RWPE1 (cell line): Measurements from ENCODE around the gene TSEN2.

Experiments
- CTCF ChIA-PET: fragments of 350-600 bp; sonication (Branson Sonifier 250); formaldehyde crosslinking; extraction: SDS; loops from one replicate; lab custom pipeline; 2021; lab: Yijun Ruan, JAX
- POLR2A ChIA-PET: fragments of 400-600 bp; formaldehyde crosslinking; extraction: SDS; loops from one replicate; lab custom pipeline; 2020; ENCODE audit warnings: antibody characterized with exemption; ENCODE audit not compliant: low non-redundant PET; lab: Yijun Ruan, JAX
- DNase-seq: peaks from one replicate; pipeline ENCODE4 v3.0.0; 2012; ENCODE audit warnings: low spot score
- H3K27ac ChIP-seq: fragments of 450-650 bp; 2 replicates; pipeline ENCODE4 v1.5.1; 2017
- TF ChIP-seq, protein P1 (sequence below): fragments of 450-650 bp; conservative IDR thresholded peaks from 2 replicates; pipeline ENCODE4 v1.5.1; 2017; ENCODE audit warnings: low read depth, mild to moderate bottlenecking

Gene TSEN2

GRCh38 chr3:12484198-12484982, at the start of gene TSEN2:
Gene TSEN2 (plus strand): TSS chr3:12484480. CDS start chr3:12489801, 5,321 bp downstream.
- ChIA-PET CTCF (interaction anchor here (0.6 to 0.7 kb wide), 4 partner anchors 11 to 1257 kb away, joined by 3 read pairs; no protein-coding TSS in a partner anchor), POLR2A (interaction anchor here (0.6 to 1.0 kb wide), 2 partner anchors 24 to 72 kb away, joined by 3 read pairs; partner anchors contain the start of gene MKRN2)
- DNase-seq, result peak; percentile 98
- peak within 1 kb of the TSS; percentile 75 for H3K27ac ChIP-seq
- TF ChIP-seq, protein P1, sequence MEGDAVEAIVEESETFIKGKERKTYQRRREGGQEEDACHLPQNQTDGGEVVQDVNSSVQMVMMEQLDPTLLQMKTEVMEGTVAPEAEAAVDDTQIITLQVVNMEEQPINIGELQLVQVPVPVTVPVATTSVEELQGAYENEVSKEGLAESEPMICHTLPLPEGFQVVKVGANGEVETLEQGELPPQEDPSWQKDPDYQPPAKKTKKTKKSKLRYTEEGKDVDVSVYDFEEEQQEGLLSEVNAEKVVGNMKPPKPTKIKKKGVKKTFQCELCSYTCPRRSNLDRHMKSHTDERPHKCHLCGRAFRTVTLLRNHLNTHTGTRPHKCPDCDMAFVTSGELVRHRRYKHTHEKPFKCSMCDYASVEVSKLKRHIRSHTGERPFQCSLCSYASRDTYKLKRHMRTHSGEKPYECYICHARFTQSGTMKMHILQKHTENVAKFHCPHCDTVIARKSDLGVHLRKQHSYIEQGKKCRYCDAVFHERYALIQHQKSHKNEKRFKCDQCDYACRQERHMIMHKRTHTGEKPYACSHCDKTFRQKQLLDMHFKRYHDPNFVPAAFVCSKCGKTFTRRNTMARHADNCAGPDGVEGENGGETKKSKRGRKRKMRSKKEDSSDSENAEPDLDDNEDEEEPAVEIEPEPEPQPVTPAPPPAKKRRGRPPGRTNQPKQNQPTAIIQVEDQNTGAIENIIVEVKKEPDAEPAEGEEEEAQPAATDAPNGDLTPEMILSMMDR, result 0 out of 2 replicates have a peak, but pooled peaks have one; percentile 19

GRCh38 chr3:12436514-12437220, 47.6 kb upstream of the TSEN2 start:
- H3K27ac ChIP-seq, result no peak overlapping the region
- ChIA-PET POLR2A (no interaction called here), CTCF (no interaction called here)
- TF ChIP-seq, protein P1, result no peak
- no peak for DNase-seq

- H3K27ac ChIP-seq, result no peak overlapping the region
- DNase-seq, result no peak
- ChIA-PET CTCF (no interaction called here), POLR2A (no interaction called here)
- TF ChIP-seq, protein P1, result no peak
Observed at GRCh38 chr3:12437221-12437605, 47.1 kb upstream of the TSEN2 start.

DNA sequence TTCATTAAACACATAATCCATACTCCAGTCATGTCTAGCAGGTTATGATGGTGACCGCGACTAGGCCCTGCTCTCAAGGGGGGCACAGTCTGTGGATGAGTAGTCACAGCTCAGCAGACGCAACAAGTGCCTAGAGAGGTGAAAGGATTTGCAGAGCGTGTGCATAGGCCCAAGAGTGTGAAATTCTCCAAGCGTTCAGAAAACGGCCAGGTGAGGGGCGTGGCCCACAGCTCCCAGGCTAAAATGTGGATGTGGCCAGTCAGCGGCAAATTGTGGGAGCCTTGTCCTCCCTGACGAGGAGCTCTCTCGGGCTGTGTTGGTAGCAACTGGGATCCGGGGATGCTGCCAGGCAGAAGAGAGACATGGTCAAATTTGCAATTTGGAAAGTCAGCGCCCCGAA, 46.4 kb upstream of the TSEN2 start:
- no peak overlapping the region for H3K27ac ChIP-seq
- ChIA-PET CTCF (no interaction called here), POLR2A (no interaction called here)
- TF ChIP-seq, protein P1, result no peak
- no peak for DNase-seq

DNA sequence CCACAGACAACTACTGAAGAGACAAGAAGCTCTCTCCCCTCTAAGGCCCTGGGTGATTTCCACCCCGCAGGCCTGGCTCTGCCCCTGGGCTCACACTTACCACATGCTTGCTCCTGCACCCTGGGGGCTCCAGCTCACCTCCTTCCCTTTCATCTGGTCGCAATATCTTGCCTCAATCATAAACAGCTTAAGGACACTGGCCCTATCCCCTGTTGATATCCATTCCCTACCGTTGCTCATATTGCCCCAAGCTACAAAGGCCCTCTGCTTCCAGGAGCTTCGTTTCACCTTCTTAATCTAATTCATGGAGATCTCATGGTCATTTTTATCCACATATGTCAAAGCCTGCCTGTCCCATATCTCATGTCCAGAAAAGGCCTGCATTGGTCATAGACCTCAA, 46.0 kb upstream of the TSEN2 start:
- POLR2A ChIA-PET, result no interaction called here
- no peak overlapping the region for H3K27ac ChIP-seq
- TF ChIP-seq, protein P1, result no peak
- CTCF ChIA-PET, result no interaction called here
- no peak for DNase-seq

DNA sequence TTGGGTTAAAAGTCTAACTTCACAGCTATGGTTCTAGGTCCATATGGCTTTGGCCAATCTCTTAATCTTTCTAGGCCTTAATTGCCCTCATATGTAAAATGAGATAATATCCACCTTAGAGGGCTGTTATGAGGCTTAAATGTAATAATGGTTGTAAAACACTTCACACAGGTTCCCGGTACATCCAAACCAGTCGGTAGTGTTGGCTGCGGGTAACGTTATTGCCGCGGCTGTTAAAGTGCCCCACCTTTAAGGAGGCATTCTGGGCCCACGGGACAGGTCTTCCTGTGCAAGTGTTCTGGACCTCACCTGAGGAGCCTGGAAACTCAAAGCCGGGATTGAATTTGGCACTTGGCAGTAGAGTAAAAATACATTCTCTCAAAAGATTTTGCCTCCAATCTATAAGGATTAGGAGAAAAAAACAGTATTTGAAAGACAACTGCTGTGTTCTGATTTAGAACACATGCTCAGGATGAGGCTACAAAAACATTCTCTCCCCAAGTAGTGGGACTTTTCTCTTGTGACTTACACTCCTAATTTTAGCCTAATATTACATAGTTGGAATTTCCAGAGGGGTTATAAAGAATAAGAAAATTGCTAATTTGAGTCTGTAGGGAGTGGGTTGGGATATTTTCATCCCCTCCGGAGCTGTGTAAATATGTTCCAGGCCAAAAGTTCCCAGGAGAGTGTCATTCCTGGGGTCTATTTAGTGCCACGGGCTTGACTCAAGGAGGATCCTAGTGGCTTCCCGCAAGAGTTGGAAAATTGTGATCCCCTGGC, 44.9 kb upstream of the TSEN2 start:
- DNase-seq, result no peak
- CTCF ChIA-PET, result interaction anchor here (0.6 kb wide), 1 partner anchor 322 kb away, joined by 3 read pairs; no protein-coding TSS in a partner anchor
- TF ChIP-seq, protein P1, result no peak
- H3K27ac ChIP-seq, result no peak overlapping the region
- POLR2A ChIA-PET, result no interaction called here
